GM18873 (cell line): ENCODE results near the gene DCAF6.
A peak's percentile ranks its signal among the peaks of the same experiment; 100 is the strongest.
"Not testable (repeated sequence)": the region's sequence is repeated elsewhere in the genome, so short reads cannot be mapped to it uniquely, and the experiment has no call there.

Experiments
- ATAC-seq: cut with Tn5 transposase; IDR thresholded peaks from one replicate; pipeline ENCODE4 v1.9.1; 2021; ENCODE audit warnings: mild to moderate bottlenecking, moderate library complexity, moderate number of reproducible peaks; ENCODE audit not compliant: unreplicated experiment, low FRiP score

The DCAF6 gene

GRCh38 chr1:167936068-167936929 is at the start of gene DCAF6:
DCAF6 (plus strand) TSS chr1:167936683; CDS start chr1:167936912, 229 bp downstream.
- ATAC-seq = peak; percentile 71

GRCh38 chr1:167887187-167887586 is 49.3 kb upstream of the DCAF6 start:
- not testable (repeated sequence) for ATAC-seq

- no peak for ATAC-seq
These were observed 46.1 kb upstream of the DCAF6 start for GRCh38 chr1:167890400-167890799.

- ATAC-seq = no peak
These were observed 42.7 kb upstream of the DCAF6 start for GRCh38 chr1:167893798-167894197.

- no peak for ATAC-seq
These were observed 37.8 kb upstream of the DCAF6 start for GRCh38 chr1:167898578-167899222.

- peak; percentile 76 for ATAC-seq
These were observed 37.2 kb upstream of the DCAF6 start for GRCh38 chr1:167899253-167899681.

- ATAC-seq = no peak
These were observed 35.6 kb upstream of the DCAF6 start for GRCh38 chr1:167900907-167901306.

GRCh38 chr1:167904652-167905130 is 31.8 kb upstream of the DCAF6 start:
- ATAC-seq = no peak

GRCh38 chr1:167905182-167905581 is 31.3 kb upstream of the DCAF6 start:
- ATAC-seq = no peak

GRCh38 chr1:167905671-167906070 is 30.8 kb upstream of the DCAF6 start:
- no peak for ATAC-seq

- ATAC-seq = no peak
These were observed 26.7 kb upstream of the DCAF6 start for GRCh38 chr1:167909691-167910180.

- ATAC-seq = no peak
These were observed 26.0 kb upstream of the DCAF6 start for GRCh38 chr1:167910530-167910929.

- no peak for ATAC-seq
These were observed 25.1 kb upstream of the DCAF6 start for GRCh38 chr1:167911413-167911812.

- ATAC-seq = no peak
These were observed 24.2 kb upstream of the DCAF6 start for GRCh38 chr1:167912294-167912693.

- no peak for ATAC-seq
These were observed 22.5 kb upstream of the DCAF6 start, which contains the start of gene ADCY10 for GRCh38 chr1:167913895-167914496. ADCY10 (minus strand) TSS chr1:167914134; CDS start chr1:167905140, 8,994 bp downstream.

GRCh38 chr1:167915569-167915968 is 20.9 kb upstream of the DCAF6 start:
- no peak for ATAC-seq

- no peak for ATAC-seq
These were observed 19.5 kb upstream of the DCAF6 start for GRCh38 chr1:167916766-167917511.

GRCh38 chr1:167922023-167922422 is 14.5 kb upstream of the DCAF6 start:
- no peak for ATAC-seq

GRCh38 chr1:167922611-167923074 is 13.8 kb upstream of the DCAF6 start:
- no peak for ATAC-seq
